ENCODE measurements around the gene DHX34. TPM values are rescaled to one million over a fixed set of nuclear protein-coding genes. Genes with fewer than 3 reads are reported as not detected.

Gene DHX34
- total and polyA plus RNA-seq, 9 of the 15 experiments (the other 6 are each of a cell fraction or from before 2014, with no cell fraction given) = 0.36 to 42.0 (median 15.0) TPM

- TF ChIP-seq SMAD3 (CRISPR knock-in tag; conservative IDR thresholded peaks at IDR 0.05) (no peak), MCM2 (IDR thresholded peaks at IDR 0.05; ENCODE audit: low read depth) (no peak), BRF1 (IDR thresholded peaks at IDR 0.05; ENCODE audit: borderline replicate concordance, extremely low read depth, insufficient read length) (no peak), ZNF780A (CRISPR knock-in tag; IDR thresholded peaks at IDR 0.05) (no peak), MBD1 (CRISPR knock-in tag; IDR thresholded peaks at IDR 0.05) (no peak), MTA3 (IDR thresholded peaks at IDR 0.05; ENCODE audit: borderline replicate concordance) (peak; percentile 15; the same call in 1 of the 2 replicates), NCOA6 (IDR thresholded peaks at IDR 0.05) (no peak), STAG1 (CRISPR knock-in tag; IDR thresholded peaks at IDR 0.05; ENCODE audit: borderline replicate concordance) (peak; percentile 87; the same call in 1 of the 2 replicates), ZEB2 (IDR thresholded peaks at IDR 0.05) (no peak), PTBP1 (IDR thresholded peaks at IDR 0.05; ENCODE audit: low read depth, low read length) (no peak), SOX6 (IDR thresholded peaks at IDR 0.05) (no peak), NKRF (IDR thresholded peaks at IDR 0.05; ENCODE audit: borderline replicate concordance) (no peak), ZNF263 (CRISPR knock-in tag; IDR thresholded peaks at IDR 0.05; ENCODE audit: borderline replicate concordance) (0 out of 2 replicates have a peak, but pooled peaks have one; percentile 27), MLX (CRISPR knock-in tag; conservative IDR thresholded peaks at IDR 0.05) (no peak), ZNF785 (CRISPR knock-in tag; IDR thresholded peaks at IDR 0.05) (no peak), KDM1A (IDR thresholded peaks at IDR 0.05) (no peak)
These were observed 78.4 kb downstream of the DHX34 start (continued) for GRCh38 chr19:47427241-47428176.
